Measurements from ENCODE around the gene B3GNT3.

The B3GNT3 gene

DNA sequence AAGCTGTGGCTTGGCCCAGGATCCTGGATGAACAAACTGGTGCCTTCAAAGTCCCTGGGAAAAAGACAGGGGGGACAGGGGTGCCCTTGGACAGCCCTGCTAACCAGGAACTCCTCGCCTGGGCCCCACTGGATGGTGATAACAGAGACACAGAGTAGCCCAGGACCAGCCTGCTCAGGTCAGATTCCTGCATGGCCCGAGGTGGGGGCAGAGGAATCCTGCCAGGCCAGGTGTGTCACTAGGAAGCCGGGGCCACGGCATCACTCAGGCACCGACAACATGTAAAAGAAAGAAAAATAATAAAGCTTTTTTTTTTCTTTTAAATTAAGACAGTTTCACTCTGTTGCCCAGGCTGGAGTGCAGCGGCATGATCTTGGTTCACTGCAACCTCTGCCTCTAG lies 59.1 kb downstream of the B3GNT3 start:
- DNase-seq (ENCODE audit: extremely low spot score, insufficient read length, low read depth) (no peak), FAIRE-seq (no peak)

DNA sequence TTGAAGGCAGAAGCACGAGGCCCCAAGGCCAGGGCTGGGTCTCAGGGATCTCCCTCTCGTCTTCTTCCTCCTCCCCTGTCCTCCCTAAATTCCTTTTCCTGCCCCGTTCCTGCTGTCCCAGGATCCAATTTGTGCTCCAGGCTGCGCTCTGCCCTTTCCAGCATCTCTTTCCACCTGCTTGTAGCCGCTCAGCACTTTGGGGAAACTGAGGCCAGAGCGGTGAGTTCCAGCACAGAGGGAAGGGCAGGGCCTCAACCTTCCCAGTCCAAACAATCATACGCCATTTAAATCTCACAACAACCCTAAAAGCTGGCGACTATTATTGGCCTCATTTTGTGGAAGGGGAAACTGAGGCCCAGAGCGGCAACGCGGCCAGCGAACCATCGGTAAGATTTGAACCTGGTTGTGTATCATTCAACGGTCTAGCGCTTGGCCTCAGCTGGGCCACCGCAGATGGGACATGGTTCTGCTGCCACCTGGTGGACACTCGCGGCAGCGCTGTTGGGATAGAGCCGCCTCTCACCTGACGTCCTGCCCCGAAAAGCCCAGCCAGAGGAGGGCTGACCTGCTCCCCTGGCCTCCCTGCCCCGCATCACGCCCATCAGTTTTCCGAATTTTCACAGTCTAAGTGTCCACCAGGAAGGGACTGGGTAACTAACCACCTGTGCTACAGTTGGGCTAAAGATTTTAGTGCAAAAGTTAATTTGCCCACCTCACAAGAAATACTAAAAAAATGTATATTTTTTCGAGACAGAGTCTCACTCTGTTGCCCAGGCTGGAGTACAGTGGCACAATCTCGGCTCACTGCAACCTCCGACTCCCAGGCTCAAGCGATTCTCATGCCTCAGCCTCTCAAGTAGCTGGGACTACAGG lies 60.6 kb downstream of the B3GNT3 start:
- FAIRE-seq (peak; percentile 85), DNase-seq (ENCODE audit: extremely low spot score, insufficient read length, low read depth) (peak; percentile 64)

DNA sequence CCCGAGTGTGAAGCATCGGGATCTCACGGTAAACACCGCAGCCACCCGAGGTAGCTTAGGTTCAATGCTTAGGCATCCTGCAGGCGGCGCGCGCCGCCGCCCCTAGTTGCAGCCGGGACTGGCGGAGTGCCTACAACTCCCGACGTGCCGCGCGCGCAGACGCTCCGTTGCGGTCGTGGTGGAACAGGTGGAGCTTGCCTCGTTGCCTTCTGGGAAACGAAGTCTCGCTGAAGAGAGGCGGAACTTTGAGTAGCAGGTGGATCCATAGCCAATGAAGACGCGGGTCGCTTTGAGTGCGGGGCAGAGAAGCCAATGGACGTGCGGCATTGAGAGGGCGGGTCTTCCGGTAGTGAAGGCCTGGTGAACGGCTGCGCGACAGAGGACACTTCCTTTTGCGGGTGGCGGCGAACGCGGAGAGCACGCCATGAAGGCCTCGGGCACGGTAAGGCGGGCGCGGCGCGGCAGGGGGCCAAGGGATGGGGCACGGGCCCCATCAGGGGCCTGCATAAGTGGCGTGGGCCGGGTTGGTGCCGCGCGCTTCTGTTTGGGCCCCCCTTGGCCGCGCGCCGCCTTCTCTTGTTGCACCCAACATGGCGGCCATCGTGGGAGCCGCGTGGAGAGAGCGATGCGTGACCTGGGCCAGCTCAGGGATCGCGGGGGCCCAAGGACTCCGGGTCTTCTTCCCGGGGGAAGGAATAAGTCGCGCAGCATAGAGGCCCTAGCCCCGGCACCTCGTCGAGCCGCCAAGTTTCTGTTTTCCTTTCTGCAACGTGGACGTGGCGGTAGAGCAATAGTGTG lies 64.8 kb downstream of the B3GNT3 start, which contains the start of gene RPL18A:
RPL18A (plus strand) TSS at position 378 of the 798 bp plus-strand sequence; CDS start at position 425, 47 bp downstream.
- peak; percentile 99 for FAIRE-seq

DNA sequence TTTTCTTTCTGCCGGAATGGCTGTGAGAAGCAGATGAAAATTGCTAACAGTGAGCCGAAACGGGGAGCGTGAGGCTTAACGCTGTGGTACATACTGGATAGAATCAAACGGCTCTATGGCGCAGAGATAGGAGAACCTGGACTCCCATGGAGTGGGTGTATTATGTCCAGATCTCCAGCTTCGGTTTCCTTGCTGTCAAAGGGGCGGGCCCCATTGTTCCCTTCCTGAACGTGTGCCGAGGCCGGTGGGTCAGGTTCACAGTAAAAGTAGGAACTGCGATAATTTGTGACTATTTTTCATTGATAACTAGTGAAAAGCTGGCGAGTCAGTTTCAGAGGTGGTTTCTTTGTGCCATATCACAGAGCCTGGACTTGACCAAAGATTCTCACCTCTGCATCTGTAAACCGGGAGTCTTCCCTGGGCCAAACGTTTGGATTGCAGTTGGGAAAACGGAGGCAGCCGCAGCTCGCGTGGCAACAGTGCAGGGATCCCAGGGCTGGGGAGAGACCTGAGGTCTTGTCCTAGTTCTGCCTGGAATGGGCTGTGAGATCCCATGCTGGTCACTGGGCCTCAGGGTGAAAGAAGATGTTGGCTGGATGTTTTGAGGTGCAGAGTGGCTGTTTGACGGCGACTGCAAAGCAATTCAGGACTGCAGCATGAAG lies 65.5 kb downstream of the B3GNT3 start:
- no peak for FAIRE-seq
- DNase-seq (ENCODE audit: extremely low spot score, insufficient read length, low read depth): no peak

More for the DNA sequence above, 64.8 kb downstream of the B3GNT3 start, which contains the start of gene RPL18A:
- DNase-seq (ENCODE audit: extremely low spot score, insufficient read length, low read depth): peak; percentile 95

DNA sequence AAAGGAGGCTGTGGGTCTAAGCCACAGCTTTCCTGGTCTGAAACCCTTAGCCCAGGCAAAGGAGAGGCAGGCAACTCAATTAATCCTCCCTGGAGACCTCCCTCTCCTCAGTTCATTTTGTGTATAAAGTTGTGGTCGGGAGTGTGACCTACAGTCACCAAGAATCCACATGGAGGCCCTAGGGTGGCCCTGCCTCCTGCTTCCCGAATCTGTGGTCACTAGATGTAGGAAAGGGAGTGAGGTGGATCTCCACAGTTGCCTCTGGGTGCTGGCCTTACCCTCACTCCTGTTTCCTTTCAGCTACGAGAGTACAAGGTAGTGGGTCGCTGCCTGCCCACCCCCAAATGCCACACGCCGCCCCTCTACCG lies 66.0 kb downstream of the B3GNT3 start:
- DNase-seq (ENCODE audit: extremely low spot score, insufficient read length, low read depth) (no peak), FAIRE-seq (no peak)

DNA sequence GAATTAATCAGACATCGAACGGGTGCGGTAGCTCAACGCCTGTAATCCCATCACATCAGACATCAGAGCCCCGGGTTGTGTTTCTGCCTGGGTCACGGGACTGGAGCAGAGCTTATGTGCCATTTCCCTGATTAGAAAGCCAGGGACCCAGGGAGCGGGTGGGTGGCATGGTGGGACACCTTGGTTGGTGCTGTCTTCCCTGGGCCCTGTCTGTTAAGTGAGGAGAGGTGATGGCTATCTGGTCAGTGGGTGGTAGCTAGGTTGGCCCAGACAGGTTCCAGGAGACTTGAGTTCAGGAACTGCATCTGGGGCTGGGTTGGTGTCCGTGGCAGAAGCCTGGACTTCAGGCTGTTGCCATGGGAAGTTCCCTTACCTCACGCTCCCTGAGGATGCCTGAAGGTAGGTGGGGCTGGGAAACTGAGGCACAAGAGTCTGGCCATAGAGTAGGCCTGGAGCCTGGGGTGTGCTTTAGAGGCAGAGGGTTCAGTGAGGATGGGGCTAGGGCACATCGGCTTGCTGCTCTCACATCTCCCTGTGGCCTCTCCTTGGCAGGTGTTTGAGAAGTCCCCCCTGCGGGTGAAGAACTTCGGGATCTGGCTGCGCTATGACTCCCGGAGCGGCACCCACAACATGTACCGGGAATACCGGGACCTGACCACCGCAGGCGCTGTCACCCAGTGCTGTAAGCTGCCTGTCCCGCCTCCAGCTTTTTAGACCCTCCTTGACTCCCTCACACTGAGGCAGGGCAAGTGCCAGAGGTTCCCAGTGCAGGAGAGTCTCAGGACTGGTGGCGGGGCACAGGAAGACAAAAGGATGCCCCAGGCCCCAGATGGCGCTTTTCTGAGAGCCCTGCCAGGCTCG lies 66.8 kb downstream of the B3GNT3 start:
- DNase-seq (ENCODE audit: extremely low spot score, insufficient read length, low read depth) (no peak), FAIRE-seq (no peak)

DNA sequence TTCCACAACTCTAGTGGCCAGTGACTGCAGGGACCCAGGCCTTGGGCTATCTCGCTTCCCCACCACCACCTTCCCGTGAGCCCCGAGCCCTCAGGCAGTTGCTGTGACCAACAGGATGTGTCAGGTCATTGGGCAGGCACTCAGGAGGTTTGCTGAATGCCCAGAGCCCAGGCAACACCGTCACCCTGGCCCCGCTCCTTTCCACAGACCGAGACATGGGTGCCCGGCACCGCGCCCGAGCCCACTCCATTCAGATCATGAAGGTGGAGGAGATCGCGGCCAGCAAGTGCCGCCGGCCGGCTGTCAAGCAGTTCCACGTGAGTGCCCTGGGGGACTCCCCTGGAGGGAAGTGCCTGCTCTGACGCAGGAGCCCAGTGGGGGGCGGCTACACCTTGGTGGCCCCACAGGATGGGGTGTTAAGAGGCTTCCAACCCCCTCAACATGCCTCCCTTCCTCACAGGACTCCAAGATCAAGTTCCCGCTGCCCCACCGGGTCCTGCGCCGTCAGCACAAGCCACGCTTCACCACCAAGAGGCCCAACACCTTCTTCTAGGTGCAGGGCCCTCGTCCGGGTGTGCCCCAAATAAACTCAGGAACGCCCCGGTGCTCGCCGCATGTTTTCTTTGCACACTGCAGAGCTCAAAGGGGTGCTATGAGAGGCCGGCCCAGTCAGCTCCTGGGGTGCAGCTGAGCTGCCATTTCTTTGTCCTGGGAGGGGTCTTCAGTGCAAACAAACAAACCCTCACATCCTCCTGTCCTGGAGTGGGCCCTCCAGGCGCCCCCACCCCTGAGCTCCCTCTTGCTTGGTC lies 68.0 kb downstream of the B3GNT3 start:
- no peak for FAIRE-seq

More for the DNA sequence above, 68.0 kb downstream of the B3GNT3 start:
- no peak for DNase-seq (ENCODE audit: extremely low spot score, insufficient read length, low read depth)
